C1 segment of cervical spinal cord (tissue), 14 donors: ENCODE results near the gene TRIP13.
A peak's percentile ranks its signal among the peaks of the same experiment; 100 is the strongest.
"Not testable (repeated sequence)": the region's sequence is repeated elsewhere in the genome, so short reads cannot be mapped to it uniquely, and the experiment has no call there.

ENCODE experiments used
- DNase-seq, 14 donors: peaks; one replicate each; lab custom pipeline; 2025; lab: John Stamatoyannopoulos, UW

TRIP13 gene

GRCh38 chr5:918717-919116, 26.0 kb downstream of the TRIP13 start:
- DNase-seq = not testable (repeated sequence)

DNA sequence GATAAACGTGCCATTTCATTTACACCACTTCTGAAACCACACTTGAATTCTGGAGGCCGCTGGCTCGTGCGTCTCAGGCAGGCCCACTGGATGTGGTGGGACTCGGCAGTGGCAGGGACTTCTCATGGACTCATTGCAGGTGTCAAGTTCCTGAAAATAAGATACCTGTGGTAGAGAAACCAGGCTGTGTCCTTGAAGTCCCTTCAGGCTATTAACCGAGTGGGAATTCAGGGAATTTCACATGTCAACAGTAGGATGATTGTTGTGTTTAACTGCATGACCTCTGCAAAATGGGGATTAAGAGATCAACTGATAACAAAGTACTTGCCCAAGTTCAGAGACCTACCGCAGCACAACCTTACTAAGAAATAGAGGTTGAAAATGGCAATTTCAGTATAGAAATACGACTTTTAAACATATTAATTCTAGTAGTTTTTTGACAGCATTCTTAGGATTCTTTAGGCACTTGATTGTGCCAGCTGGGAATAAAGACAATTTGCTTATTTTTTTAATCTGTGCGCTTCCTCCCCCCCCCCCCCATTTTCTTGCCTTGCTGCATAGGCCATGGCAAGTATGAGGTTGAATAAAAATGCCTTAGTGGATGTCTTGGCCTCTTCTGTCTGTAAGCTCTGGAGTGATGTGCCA, 26.8 kb downstream of the TRIP13 start:
- DNase-seq = no peak

GRCh38 chr5:920321-920720, 27.6 kb downstream of the TRIP13 start:
- DNase-seq = no peak

DNA sequence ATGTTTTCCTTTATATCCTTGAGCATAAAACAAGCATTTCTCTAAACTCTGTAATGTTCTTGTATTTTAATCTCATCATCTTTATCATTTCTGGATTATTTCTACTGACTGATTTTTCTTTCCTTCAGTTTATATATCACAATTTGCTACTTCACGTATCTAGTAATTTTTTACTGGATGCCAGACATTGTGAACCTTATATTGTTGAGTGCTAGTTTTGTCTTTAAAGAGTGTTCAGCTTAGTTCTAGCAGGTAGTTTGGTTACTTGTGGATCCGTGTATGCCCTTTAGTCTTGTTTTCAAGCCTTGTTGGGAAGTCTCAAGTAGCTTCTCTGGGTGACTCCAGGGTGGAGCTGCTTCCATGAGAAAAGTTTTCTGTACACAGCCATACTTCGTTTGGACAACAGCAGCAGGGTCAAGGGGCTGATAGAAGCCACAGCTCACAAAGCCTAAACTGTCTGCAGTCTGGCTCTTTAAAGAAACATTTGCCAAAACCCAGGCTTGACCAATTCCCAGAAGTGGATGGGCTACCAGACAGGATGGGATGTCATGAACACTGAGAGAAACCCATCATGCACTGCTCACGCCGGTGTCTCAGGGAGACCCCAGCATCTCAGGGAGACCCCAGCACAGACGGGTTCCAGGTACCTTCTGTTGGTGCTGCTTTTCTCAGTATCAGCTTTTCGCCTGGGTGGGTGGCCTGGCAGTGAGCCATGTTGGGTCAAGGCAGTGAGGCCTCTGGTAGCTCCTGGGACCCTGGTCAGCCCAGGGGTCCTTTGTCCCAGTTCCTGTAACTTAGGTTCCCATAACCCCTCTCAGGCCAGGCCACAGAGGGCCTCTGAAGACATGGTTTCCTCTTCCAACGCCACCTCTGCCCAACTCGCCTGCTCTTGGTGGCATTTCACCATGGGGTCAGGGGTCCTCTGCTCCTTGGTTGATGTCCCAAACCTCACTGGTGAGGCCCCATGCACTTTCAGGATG, 29.1 kb downstream of the TRIP13 start:
- DNase-seq = no peak

DNA sequence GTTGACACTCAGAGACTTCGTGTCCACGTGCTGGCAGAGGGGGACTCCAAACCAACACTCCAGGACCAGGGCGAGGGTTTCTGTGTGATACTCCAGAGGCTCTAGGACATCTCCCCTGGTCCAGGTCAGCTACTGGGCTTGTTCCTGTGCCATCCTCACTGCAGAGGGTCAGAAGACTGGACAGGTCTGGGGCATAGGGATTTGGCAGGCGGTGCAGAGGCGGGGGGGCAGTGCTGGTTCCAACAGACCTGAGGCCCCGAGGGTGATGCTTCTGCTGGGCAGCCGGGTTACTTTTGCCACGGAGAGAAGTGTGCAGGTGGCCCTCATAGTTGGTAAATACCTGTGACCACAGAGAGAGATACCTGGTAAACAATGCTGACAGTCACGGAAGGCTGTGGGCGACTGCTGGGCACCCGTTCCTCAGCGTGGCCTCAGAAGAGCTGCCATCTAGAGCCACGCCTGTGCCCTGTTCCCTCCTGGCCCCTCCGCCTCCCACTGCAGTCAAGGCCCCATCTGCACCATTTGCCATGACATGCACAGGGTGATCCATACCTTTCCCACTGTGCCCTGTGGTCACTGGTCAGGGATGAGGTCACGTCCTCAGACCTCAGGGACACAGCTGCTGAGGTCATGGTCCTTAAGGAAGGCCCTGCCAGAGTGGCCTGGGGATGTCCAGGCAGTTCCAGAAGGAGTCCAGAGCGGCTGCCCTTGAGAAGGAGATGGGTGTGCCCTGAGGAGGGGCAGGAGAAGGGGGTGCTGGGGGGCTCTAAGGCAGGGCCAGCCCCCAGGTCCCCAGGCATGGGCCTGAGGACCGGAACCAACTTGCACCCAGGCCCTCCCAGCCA, 30.0 kb downstream of the TRIP13 start:
- no peak for DNase-seq

- DNase-seq = peak in 10 of 14 donors; percentile 10 to 59 (median 20)
Observed at GRCh38 chr5:923281-923873, 30.7 kb downstream of the TRIP13 start.

GRCh38 chr5:926417-927171, 33.9 kb downstream of the TRIP13 start:
- peak in 1 of 14 donors; percentile 28 for DNase-seq

DNA sequence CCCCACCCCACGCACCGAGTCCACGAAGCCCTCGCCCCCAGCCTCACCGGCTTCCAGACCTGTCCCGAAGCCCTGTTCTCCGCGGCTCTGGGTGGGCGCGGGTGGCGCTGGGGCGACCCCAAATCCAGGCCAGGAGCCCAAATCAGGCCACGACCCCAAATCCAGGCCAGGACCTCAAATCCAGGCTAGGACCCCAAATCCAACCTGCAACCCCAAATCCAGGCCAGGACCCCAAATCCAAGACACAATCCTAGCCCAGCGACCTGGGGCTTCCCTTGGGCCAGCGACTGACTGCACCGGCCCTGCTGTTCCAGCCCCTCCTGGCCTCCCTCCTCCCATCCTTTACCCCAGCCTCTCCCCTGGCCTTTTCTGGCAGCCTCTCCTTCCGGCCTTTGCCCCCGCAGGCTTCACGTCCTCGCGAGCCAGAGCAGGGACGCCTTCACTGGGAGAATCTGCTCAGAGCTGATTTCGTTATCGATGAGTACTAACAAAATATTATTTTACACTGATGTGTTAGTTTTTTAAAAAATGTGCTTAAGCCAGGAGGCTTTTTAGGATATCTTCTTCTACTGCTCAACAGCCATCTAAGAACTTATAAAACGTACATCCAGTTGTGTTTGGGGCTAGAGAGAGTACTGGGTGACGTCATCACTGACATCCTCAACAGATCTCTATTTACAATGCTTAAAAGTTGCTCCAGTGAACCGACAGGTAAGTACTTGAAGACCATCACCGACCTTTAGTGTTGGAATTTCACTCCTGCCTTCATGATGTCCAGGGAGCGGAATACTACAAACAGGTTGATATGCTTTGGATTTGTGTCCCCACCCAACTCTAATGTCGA, 34.7 kb downstream of the TRIP13 start:
- DNase-seq = no peak

DNA sequence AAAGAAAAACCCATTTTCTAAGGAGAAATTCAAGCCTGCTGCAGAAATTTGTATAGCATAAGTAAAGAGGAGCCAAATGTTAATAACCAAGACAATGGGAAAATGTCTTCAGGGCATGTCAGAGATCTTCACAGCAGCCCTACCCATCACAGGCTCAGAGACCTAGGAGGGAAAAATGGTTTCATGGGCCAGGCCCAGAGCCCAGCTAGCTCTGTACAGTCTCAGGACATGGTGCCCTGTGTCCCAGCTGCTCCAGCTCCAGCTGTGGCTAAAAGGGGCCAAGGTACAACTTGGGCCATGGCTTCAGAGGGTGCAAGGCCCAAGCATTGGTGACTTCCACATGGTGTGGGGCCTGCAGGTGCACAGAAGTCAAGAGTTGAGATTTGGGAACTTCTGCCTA, 36.5 kb downstream of the TRIP13 start:
- not testable (repeated sequence) for DNase-seq

DNA sequence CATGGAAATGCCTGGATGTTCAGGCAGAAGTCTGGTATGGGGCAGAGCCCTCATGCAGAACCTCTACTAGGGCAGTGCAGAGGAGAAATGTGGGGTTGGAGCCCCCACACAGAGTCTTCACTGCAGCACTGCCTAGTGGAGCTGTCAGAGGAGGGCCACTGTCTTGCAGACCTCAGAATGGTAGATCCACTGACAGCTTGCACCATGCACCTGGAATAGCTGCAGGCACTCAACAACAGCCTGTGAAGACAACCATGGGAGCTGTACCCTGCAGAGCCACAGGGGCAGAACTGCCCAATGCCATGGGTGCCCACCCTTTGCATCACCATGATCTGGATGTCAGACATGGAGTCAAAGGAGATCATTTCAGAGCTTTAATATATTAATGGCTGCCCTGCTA, 36.9 kb downstream of the TRIP13 start:
- no peak for DNase-seq

DNA sequence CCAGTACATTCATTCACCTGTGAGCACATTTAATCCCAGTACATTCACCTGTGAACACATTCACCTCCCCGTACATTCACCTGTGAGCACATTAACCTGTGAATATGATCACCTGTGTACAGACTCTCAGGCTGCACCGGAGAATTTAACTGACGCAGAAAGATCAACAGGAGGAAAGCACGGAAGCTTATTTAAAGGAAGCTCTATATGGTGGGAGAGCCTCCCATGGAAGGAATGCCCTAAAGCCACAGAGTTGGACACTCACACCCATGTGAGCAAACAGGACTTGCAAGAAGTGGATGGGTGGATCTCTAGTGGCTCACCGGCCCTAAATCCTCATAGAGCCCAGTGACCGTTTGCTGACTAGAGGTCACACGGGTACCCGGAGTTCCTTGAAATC, 38.2 kb downstream of the TRIP13 start:
- no peak for DNase-seq

- no peak for DNase-seq
Observed at GRCh38 chr5:931570-932145, 39.0 kb downstream of the TRIP13 start.

- no peak for DNase-seq
Observed at GRCh38 chr5:932151-932627, 39.5 kb downstream of the TRIP13 start.

DNA sequence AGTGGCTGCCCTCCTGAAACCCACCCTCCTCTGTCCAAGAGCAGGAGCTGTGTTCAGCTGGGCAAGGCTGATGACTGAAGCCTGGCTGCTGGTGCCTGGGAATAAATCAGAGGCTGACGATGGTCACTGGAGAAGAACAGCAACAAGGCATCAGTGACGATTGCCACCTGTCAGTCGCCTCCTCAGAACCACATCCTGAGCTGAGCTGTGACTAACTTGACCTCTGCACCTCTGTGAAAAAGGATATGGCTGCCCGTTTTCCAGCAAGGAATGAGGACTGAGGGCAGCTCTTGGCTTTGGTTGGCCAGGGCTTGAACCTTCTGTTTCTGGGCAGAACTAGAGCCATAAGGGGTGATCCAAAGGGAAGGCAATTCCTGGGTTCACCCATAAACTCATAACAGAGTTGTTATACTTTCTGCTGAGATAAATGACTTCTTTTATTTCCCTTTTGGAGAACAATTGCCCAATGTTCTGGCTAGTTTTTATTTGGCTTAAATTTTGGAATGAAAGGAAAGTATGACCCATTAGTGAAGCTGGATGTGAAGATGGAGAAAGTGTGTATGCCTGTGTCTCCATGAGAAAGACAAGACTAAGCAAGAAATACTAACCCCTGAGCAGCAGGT, 40.1 kb downstream of the TRIP13 start:
- DNase-seq = no peak

DNA sequence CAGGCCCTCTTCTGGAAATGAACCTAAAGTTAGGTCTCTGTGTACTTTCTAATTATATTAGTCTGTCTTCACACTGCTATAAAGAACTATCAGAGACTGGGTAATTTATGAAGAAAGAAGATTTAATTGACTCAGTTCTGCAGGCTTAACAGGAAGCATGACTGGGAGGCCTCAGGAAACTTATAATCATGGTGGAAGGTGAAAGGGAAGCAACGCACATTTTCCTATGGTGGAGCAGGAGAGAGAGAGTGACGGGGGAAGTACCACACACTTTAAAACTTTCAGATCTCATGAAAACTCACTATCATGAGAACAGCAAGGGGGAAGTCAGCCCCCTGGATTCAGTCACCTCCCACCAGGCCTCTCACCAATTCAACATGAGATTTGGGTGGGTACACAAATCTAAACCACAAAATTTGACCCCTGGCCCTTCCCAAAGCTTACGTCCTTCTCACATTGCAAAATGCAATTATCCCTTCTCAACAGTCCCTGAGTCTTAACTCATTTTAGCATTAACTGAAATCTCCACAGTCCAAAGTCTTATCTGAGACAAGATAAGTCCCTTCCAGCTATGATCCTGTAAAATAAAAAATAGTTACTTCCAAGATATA, 40.7 kb downstream of the TRIP13 start:
- DNase-seq = no peak

GRCh38 chr5:933951-934350, 41.3 kb downstream of the TRIP13 start:
- DNase-seq = not testable (repeated sequence)

DNA sequence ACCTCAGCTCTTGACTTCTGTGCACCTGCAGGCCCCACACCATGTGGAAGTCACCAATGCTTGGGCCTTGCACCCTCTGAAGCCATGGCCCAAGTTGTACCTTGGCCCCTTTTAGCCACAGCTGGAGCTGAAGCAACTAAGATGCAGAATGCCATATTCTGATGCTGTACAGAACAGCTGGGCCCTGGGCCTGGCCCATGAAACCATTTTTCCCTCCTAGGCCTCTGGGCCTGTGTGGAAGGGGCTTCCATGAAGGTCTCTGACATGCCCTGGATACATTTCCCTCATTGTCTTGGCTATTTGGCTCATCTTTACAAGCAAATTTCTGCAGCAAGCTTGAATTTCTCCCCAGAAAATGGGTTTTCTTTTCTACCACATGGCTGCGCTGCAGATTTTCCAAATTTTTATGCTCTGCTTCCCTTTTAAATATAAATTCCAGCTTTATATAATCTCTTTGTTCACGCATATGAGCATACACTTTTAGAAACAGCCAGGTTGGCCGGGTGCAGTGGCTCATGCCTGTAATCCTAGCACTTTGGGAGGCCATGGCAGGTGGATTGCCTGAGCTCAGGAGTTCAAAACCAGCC, 41.8 kb downstream of the TRIP13 start:
- DNase-seq = not testable (repeated sequence)

DNA sequence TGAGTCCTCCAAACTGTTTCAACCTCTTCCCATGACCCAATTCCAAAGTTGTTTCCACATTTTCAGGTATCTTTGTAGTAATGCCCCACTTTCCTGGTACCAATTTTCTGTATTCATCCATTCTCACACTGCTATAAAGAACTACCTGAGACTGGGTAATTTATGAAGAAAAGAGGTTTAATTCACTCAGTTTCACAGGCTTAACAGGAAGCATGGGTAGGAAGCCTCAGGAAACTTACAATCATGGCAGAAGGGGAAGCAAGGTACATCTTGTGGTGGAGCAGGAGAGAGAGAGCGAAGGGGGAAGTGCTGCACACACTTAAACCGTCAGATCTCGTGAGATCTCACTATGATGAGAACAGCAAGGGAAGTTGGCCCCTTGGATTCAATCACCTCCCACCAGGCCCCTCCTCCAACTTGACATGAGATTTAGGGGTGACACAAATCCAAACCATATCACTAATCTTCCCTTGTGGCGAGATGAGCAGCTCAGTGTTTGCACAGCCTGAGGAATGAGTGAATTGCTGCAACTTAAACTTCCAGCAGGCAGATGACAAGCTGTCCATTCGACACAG, 42.9 kb downstream of the TRIP13 start:
- DNase-seq = no peak
